ENCODE results near the gene SLC22A31.

DNA sequence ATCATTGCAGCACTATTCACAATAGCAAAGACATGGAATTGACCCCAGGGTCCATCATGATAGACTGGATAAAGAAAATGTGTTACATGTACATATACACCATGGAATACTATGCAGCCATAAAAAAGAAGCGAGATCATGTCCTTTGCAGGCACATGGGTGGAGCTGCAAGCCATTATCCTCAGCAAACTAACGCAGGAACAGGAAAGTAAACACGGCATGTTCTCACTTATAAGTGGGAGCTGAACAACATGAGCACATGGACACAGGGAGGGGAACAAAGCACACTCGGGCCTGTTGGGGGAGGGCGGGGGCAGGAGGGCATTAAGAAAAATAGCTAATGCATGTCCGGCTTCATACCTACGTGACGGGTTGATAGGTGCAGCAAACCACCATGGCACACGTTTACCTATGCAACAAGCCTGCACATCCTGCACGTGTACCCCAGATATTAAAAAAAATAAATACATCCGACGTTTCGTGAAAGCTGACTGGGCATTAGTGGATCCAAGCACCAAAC, 46.1 kb upstream of the SLC22A31 start:
- TF ChIP-seq CTCF (IDR thresholded peaks at IDR 0.05) = no peak
- no peak for TF ChIP-seq POLR2A (IDR thresholded peaks at IDR 0.05; ENCODE audit: low read depth)

All from esophagus muscularis mucosa (tissue), 3 donors.